Stimulated activated CD4-positive, alpha-beta T cell treated with anti-CD3 and anti-CD28 coated beads, Interleukin-4, amount 100 ng/mL, for 48 hours (primary cell): ENCODE results near the gene RDH8.

Source experiments
- DNase-seq, 2 donors: peaks; one replicate each; pipeline ENCODE4 v3.0.0-alpha.2; 2020; ENCODE audit warnings: low read depth in 2 of 2

The RDH8 gene, protein sequence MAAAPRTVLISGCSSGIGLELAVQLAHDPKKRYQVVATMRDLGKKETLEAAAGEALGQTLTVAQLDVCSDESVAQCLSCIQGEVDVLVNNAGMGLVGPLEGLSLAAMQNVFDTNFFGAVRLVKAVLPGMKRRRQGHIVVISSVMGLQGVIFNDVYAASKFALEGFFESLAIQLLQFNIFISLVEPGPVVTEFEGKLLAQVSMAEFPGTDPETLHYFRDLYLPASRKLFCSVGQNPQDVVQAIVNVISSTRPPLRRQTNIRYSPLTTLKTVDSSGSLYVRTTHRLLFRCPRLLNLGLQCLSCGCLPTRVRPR

GRCh38 chr19:10013316-10013715, at the start of gene RDH8:
Gene RDH8, plus strand, starts transcription at chr19:10013483. Its CDS starts 15 bp downstream, at chr19:10013498.
- DNase-seq: no peak

GRCh38 chr19:9966024-9966423, 47.3 kb upstream of the RDH8 start:
- DNase-seq: no peak

GRCh38 chr19:9966448-9966847, 46.8 kb upstream of the RDH8 start:
- no peak for DNase-seq

- DNase-seq: no peak
Observed at GRCh38 chr19:9967326-9967725, 46.0 kb upstream of the RDH8 start.

GRCh38 chr19:9968820-9969687, 44.2 kb upstream of the RDH8 start:
- no peak for DNase-seq

GRCh38 chr19:9969688-9969975, 43.7 kb upstream of the RDH8 start:
- no peak for DNase-seq

DNA sequence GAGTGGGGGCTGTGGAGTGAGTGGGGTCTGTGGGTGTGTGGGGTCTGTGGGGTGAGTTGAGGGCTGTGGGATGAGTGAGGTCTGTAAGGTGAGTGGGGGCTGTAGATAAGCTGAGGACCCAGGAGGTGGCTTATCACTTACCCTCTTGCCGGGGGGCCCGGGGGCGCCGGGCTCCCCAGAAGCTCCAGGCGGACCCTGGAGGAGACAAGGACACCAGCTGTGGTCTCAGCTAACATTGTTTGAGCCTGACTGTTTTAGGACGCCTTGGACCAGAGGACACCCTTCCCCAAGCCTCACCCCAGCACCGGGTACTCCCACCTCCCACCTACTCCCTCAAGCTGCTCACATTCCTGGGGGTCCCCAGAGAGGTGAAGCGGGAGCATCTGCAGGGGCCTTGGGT, 42.8 kb upstream of the RDH8 start:
- DNase-seq: no peak

DNA sequence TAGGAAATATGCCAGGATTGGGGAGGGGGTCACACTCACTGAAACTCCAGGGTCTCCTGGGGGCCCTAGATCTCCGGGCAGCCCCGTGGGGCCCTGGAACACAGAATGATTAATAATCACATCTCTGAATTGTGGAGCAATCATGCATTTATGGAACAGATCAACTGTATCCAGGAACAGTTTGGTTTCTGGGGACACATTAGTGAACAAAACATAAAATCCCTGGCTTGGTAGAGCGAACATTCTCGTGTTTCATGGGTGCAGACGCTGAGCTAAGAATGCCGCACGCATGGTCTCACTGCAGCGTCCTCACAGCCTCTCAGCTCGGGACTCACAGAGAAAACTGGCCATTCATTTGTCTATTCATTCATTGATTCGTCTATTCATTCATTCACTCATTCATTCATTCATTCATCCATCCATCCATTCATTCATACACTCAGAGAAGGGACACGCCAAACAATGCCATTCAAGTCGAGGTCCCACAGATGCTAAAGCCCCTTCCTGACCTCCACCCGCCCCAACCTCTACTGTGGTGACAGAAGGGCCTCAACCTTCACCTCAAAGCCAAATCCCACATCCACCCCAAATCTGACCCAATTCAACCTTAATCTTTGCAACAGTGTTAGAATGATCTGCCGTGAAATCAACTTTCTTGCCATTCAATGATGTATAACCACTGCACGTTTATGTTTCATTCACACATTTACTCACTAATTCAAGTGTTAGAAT, 42.0 kb upstream of the RDH8 start:
- DNase-seq: no peak

DNA sequence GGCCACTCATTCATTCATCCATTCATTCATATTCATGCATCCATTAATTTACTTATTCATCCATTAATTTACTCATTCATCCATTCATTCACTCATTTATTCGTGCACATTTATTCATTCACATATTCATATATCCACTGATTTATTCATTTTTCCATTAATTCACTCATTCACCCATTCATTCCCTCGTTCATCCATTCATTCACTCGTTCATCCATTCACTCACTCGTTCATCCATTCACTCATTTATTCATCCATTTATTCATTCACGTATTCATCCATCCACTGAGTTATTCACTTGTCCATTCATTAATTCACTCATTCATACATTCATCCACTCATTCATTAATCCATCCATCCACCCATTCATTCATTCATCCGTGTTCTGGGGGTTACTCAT, 41.2 kb upstream of the RDH8 start:
- no peak for DNase-seq

DNA sequence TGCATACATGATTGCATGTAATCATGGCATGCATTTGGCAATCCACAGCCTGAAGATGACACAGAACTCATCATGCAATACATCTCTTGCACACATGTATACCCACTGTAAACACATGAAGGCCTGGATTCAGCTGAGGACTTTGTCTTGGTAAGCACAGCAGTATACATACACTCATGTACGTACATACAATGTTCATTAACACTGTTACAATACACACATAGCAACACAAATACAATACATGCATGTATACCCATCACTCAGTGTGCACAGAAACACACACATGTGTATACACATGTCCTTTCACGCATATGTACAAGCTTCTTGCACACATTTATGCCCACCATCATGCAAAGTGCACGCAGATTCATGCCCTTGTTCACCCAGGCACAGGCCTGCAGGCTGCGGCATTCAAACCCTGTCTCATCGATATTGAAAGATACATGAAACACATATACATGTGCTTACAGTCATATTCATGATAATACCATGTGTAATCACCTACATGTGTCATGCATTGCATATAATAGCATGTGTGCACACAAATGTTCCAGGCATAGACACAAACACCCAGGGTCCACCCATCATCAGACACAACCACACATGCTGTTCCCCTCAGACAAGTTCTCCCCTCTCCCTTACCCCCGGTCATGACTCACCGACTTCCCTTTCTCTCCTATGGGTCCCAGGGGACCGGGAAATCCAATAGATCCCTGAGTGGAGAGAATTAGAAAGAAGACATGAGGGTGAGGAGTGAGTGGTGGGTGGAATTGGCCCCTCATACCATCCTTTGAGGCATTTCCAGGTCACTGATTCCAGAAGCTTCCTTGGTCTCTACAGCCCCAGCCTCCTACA, 31.6 kb upstream of the RDH8 start:
- DNase-seq: no peak

DNA sequence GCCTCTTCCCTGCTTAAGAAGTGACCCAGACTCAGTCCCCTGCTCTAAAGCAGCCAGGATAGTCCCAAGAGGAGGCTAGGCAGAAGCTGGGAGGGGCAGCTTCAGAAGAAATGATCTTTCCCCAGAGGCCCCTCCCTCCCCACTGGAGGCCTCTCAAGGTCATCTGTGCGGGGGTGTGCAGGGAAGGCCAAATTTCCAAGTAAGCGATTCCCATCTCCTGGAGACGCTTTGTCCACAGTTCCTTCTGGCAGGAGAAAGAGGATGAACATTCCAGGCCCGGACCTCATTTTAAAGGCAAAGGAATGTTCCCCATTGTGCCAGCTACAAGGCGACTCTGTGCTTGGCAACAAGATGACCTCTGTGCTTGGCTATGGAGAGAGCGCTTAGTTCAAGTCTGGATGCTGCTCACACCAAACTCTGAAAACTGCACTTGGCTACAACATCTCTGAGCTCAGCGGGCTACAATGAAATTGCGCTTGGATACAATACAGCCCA, 26.4 kb upstream of the RDH8 start:
- no peak for DNase-seq

DNA sequence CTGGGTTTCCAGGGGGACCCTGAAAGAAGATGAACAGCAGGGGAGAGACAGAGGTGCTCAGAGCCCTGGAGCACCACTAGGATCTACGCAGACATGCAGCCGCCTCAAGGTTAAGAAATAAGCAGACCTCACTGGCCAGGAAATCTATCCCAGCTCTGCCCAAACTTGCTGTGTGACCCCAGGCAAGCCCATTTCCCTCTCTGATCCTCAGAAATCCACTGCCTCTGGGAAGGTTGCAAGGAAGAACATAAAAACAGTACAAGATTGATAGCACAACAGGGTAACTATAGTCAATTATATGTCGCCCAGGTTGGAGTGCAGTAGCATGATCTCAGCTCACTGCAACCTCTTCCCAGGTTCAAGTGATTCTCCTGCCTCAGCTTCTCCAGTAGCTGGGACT, 23.8 kb upstream of the RDH8 start:
- DNase-seq: no peak

GRCh38 chr19:9991425-9992191, 21.7 kb upstream of the RDH8 start:
- no peak for DNase-seq

DNA sequence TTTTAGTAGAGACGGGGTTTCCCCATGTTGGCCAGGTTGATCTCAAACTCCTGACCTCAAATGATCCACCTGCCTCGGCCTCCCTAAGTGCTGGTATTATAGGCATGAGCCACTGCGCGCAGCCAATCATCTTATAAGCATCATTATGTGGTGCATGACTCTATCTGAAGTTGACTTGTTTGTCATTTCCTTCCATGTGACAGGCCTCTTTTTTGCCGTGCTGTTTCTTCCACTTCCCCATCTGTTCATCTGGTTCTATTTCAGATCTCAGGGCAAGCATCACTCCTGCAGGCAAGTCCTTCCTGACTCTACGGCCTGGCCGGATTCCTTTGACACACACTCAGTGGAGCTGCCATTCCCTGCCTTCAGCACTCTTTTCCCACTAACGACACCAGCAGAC, 18.2 kb upstream of the RDH8 start:
- no peak for DNase-seq

GRCh38 chr19:9995999-9996398, 17.3 kb upstream of the RDH8 start:
- no peak for DNase-seq

GRCh38 chr19:9996541-9996940, 16.7 kb upstream of the RDH8 start:
- no peak for DNase-seq

DNA sequence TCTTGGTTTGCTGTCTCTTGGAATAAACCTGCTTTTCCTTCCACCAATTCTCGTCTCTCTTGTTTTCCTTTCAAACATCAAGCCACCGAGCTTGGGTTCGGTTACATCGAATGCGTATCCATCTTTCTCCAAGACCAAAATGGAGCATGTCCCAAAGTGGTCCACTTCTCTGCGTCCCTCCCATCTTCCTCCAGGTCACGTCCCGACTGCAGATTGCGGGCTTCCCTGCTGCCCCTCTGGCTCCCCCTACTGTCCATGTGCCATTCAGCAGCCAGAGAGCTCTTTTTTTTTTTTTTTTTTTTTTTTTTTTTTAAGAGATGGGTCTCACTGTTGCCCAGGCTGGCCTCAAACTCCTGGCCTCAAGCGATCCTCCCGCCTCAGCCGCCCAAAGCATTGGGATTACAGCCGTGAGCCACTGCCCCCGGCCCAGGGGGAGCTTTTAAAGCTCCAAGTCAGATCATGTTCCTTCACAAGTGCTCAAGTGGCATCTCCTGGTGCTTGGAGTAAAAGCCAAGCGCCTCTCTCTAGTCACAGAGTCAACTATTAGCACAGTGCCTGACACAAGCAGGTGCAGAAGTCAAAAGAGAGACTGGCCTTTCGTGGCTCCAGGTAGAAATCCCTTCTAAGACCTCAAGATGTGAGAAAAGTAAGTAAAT, 13.0 kb upstream of the RDH8 start:
- peak; percentile 52 to 59 for DNase-seq

- peak in 1 of 2 donors; percentile 14 for DNase-seq
Observed at GRCh38 chr19:10001899-10002298, 11.4 kb upstream of the RDH8 start.

DNA sequence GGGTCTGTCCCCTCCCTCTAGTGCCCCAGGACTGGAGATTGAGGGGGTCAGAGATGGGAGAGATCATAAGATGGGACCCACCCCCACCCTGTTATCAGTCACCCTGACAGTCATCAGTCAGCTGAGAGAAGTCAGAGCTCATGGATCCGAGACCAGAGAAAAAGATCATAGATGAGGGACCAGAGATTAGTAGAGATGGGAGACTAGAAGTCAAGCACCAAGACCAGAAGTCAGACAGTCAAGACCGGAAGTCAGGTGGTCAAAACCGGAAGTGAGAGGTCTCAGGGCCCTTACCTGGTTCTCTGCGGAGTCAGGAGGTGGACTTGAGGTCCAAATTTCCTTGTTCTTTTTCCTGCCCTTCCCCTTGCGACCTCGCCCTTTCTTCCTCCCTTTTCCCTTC, 10.0 kb upstream of the RDH8 start:
- DNase-seq: no peak

DNA sequence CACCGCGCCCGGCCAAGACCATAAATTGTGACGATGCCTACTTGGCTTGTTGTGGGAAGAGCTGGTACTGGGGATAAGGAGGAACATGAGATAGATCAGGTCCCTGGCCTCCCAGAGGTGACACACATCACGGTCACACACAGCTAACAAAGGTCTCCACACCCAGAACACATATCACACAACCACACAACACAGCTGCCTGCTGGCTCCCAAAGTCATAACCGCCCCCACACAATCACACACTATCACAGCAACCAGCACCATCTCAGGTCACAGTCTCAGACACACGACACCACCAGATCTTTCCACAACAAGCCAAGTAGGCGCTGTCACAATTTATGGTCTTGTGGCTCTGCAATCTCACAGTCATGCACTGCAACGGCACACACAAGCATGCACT, 8.7 kb upstream of the RDH8 start:
- DNase-seq: no peak
